ENCODE data around the gene C5AR2.
"Not testable (repeated sequence)": the region's sequence is repeated elsewhere in the genome, so short reads cannot be mapped to it uniquely, and the experiment has no call there.

GRCh38 chr19:47336765-47337718 lies 5.1 kb downstream of the C5AR2 start:
- TF ChIP-seq CTCF (conservative IDR thresholded peaks at IDR 0.05; ENCODE audit: low read depth in 2 of 2); JUNB (IDR thresholded peaks at IDR 0.05; ENCODE audit: unreplicated experiment); REST (IDR thresholded peaks at IDR 0.05; ENCODE audit: unreplicated experiment); POLR2AphosphoS5 (IDR thresholded peaks at IDR 0.05; ENCODE audit: low read depth); NANOG (IDR thresholded peaks at IDR 0.05; ENCODE audit: borderline replicate concordance); EZH2phosphoT487 (IDR thresholded peaks at IDR 0.05; ENCODE audit: unreplicated experiment); EZH2 (IDR thresholded peaks at IDR 0.05; ENCODE audit: low read depth, unreplicated experiment); CREB1 (CRISPR knock-in tag; IDR thresholded peaks at IDR 0.05; ENCODE audit: low read depth); ZNF331 (CRISPR knock-in tag; IDR thresholded peaks at IDR 0.05; ENCODE audit: low read depth); STAT1 (IDR thresholded peaks at IDR 0.05; ENCODE audit: unreplicated experiment); ZNF462 (CRISPR knock-in tag; IDR thresholded peaks at IDR 0.05): not testable (repeated sequence)
- TF ChIP-seq, protein P1, sequence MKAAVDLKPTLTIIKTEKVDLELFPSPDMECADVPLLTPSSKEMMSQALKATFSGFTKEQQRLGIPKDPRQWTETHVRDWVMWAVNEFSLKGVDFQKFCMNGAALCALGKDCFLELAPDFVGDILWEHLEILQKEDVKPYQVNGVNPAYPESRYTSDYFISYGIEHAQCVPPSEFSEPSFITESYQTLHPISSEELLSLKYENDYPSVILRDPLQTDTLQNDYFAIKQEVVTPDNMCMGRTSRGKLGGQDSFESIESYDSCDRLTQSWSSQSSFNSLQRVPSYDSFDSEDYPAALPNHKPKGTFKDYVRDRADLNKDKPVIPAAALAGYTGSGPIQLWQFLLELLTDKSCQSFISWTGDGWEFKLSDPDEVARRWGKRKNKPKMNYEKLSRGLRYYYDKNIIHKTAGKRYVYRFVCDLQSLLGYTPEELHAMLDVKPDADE (IDR thresholded peaks at IDR 0.05): not testable (repeated sequence)

All from GM23338 (cell line).